Gastroesophageal sphincter (tissue), 4 donors: ENCODE data around the gene CREBBP. TPM values are rescaled to one million over a fixed set of nuclear protein-coding genes. Genes with fewer than 3 reads are reported as not detected.

ENCODE experiments used
- ATAC-seq: fragments of 150-250 bp; one replicate; pipeline ENCODE4 v1.9.1; 2016; ENCODE audit warnings: mild to moderate bottlenecking, moderate library complexity
- H3K27ac ChIP-seq, 4 donors: fragments of 200-600 bp; sonication (generic) in 3 of 4; 1 replicate in 3 of 4; 2 replicates in 1 of 4; pipeline ENCODE4 v1.5.1; 2016 to 2019
- H3K27me3 ChIP-seq: fragments of 200-600 bp; sonication (generic); one replicate; pipeline ENCODE4 v1.5.1; 2019
- H3K36me3 ChIP-seq, 2 donors: fragments of 200-600 bp; sonication (generic); one replicate each; pipeline ENCODE4 v1.5.1; 2019; ENCODE audit warnings: control low read depth in 1 of 2
- H3K4me1 ChIP-seq, 3 donors: fragments of 200-600 bp; sonication (generic); 1 replicate in 2 of 3; 2 replicates in 1 of 3; pipeline ENCODE4 v1.5.1; 2016 to 2019; ENCODE audit warnings: control low read depth in 2 of 3
- H3K4me3 ChIP-seq, 2 donors: fragments of 200-600 bp; sonication (generic); one replicate each; pipeline ENCODE4 v1.5.1; 2019; ENCODE audit warnings: mild to moderate bottlenecking in 1 of 2, moderate library complexity in 1 of 2
- H3K9me3 ChIP-seq, 3 donors: fragments of 200-600 bp; sonication (generic); one replicate each; pipeline ENCODE4 v1.5.1; 2017 to 2019; ENCODE audit warnings: control low read depth in 2 of 3
- EP300 ChIP-seq: sonication (generic); formaldehyde crosslinking; IDR thresholded peaks from one replicate; pipeline ENCODE4 v1.6.1; 2017; ENCODE audit warnings: antibody characterized with exemption, mild to moderate bottlenecking
- POLR2A ChIP-seq, 2 donors: fragments of 450-650 bp; IDR thresholded peaks; one replicate each; pipeline ENCODE4 v1.6.1; 2017; ENCODE audit warnings: antibody characterized with exemption in 2 of 2, mild to moderate bottlenecking in 2 of 2, moderate library complexity in 1 of 2
- POLR2AphosphoS5 ChIP-seq: sonication (generic); formaldehyde crosslinking; IDR thresholded peaks from one replicate; pipeline ENCODE4 v1.6.1; 2017; ENCODE audit warnings: antibody characterized with exemption
- WGBS, 2 donors: methylation state at CpG; one replicate each; pipeline ENCODE4 v1.1.5; 2018; ENCODE audit warnings: low coverage in 1 of 2; 5-methylcytosine and 5-hydroxymethylcytosine counted together
- total RNA-seq, 4 donors: library from RNA; depleted of rRNA; stranded (reverse); fragments of >200 nt; gene quantifications; one replicate each; pipeline ENCODE4 v1.1.0, GENCODE V29; 2016
- TF ChIP-seq, protein P1 (sequence below), 4 experiments: fragments of 200-600 bp in 2 of 4; fragments of 450-650 bp in 2 of 4; sonication (generic) in 1 of 4; IDR thresholded peaks; one replicate each; pipeline ENCODE4 v1.5.1; 2017 to 2019; ENCODE audit warnings: antibody characterized with exemption in 4 of 4, mild to moderate bottlenecking in 2 of 4, moderate library complexity in 2 of 4

Gene CREBBP
- total RNA-seq, 4 donors from 2014 or later = 45.9 to 115 (median 61.7) TPM

DNA sequence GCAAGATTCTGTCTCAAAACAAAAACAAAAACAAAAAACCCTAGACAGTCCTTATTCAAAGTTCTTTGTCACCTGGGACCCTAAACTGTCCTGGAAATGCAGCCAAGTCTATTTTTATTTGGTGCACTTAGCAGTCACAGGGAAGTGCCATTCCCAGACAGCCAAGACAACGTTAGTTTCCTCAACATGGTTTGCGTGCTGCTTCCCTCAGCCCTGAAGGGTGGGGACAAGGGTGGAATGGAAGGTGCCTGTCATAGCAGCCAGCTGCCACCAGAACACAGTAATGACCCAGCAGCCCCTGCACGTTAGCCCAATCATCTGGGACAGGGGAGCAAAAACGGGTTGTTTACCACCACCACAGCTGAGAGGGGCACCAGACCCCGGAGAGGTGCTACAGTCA lies 16.9 kb downstream of the CREBBP start:
- TF ChIP-seq POLR2A (IDR thresholded peaks at IDR 0.05) (no peak), EP300 (no peak), POLR2AphosphoS5 (no peak)
- TF ChIP-seq, protein P1, sequence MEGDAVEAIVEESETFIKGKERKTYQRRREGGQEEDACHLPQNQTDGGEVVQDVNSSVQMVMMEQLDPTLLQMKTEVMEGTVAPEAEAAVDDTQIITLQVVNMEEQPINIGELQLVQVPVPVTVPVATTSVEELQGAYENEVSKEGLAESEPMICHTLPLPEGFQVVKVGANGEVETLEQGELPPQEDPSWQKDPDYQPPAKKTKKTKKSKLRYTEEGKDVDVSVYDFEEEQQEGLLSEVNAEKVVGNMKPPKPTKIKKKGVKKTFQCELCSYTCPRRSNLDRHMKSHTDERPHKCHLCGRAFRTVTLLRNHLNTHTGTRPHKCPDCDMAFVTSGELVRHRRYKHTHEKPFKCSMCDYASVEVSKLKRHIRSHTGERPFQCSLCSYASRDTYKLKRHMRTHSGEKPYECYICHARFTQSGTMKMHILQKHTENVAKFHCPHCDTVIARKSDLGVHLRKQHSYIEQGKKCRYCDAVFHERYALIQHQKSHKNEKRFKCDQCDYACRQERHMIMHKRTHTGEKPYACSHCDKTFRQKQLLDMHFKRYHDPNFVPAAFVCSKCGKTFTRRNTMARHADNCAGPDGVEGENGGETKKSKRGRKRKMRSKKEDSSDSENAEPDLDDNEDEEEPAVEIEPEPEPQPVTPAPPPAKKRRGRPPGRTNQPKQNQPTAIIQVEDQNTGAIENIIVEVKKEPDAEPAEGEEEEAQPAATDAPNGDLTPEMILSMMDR (IDR thresholded peaks at IDR 0.05) = no peak
- Histone ChIP-seq H3K4me1 (peaks cover 0 to 100% (median 41%) of the 10 kb centered on the region in 3 donors), H3K4me3 (no peak overlapping the region), H3K36me3 (no peaks in the 10 kb centered on the region), H3K9me3 (no peaks in the 10 kb centered on the region), H3K27ac (no peak overlapping the region), H3K27me3 (no peaks in the 10 kb centered on the region)
- WGBS, 2 donors = 0 to 38% methylated on average over 1 to 2 of the region's 5 CpGs
- ATAC-seq = no peak

GRCh38 chr16:3861808-3862451 lies 18.6 kb downstream of the CREBBP start:
- Histone ChIP-seq H3K27me3 (no peaks in the 10 kb centered on the region), H3K4me1 (peaks cover 4 to 100% (median 45%) of the 10 kb centered on the region in 3 donors), H3K9me3 (no peaks in the 10 kb centered on the region), H3K36me3 (no peaks in the 10 kb centered on the region), H3K27ac (no peak overlapping the region), H3K4me3 (no peak overlapping the region)
- no peak for TF ChIP-seq EP300
- TF ChIP-seq, protein P1 (IDR thresholded peaks at IDR 0.05) = no peak
- no peak for TF ChIP-seq POLR2A (IDR thresholded peaks at IDR 0.05)
- TF ChIP-seq POLR2AphosphoS5 = no peak
- 35 to 72% methylated on average over 3 to 9 of the region's 12 CpGs for WGBS, 2 donors
- no peak for ATAC-seq

DNA sequence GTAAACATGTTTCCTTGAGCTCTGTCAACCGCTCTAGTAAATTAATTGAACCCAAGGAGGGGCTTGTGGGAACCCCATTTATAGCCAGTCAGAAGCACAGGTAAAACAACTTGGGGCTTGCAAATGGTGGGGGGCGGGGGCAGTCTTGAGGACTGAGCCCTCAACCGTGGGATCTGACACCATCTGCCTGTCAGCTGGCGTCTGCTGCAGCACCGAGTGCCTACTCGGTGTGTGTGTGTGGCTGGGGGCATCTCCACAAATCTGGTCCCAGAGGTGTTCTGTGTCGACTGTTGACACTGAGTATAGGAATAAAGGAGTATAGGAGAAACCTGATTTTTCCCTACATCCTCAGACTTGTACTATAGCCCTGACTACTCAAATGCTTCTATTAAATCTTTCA lies 20.6 kb downstream of the CREBBP start:
- H3K27me3 ChIP-seq = no peaks in the 10 kb centered on the region
- peaks cover 4 to 100% (median 42%) of the 10 kb centered on the region in 3 donors for H3K4me1 ChIP-seq
- TF ChIP-seq, protein P1 (IDR thresholded peaks at IDR 0.05) = no peak
- TF ChIP-seq POLR2AphosphoS5 (no peak), POLR2A (IDR thresholded peaks at IDR 0.05) (no peak), EP300 (no peak)
- H3K4me3 ChIP-seq = no peak overlapping the region
- ATAC-seq = no peak
- H3K9me3 ChIP-seq = no peaks in the 10 kb centered on the region
- no peaks in the 10 kb centered on the region for H3K36me3 ChIP-seq
- H3K27ac ChIP-seq = no peak overlapping the region
- WGBS, 2 donors = 90 to 100% methylated on average over 1 to 6 of the region's 7 CpGs

DNA sequence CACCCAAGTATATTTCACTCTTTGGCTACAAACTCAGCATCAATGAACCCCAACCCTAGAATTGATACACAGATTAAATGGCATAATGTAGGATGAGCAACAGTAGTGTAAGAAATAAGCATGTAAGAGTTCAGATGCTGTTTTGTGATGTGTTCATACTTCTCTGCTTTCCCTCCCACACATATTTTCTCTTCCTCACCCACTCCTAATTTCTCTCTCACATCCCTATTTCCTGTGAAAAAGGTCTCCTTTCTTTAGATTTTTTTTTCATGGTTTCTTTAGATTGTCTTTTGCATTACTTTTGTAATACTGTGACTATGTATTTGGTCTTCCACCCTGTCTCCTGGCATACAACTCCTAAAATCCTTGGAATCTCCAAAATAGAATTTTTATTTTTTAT lies 21.7 kb downstream of the CREBBP start:
- no peak overlapping the region for H3K27ac ChIP-seq

More for the DNA sequence above, 21.7 kb downstream of the CREBBP start:
- H3K9me3 ChIP-seq = no peaks in the 10 kb centered on the region
- no peaks in the 10 kb centered on the region for H3K36me3 ChIP-seq
- peaks cover 4 to 100% (median 43%) of the 10 kb centered on the region in 3 donors for H3K4me1 ChIP-seq
- TF ChIP-seq, protein P1 (IDR thresholded peaks at IDR 0.05) = no peak
- TF ChIP-seq POLR2A (IDR thresholded peaks at IDR 0.05) (no peak), EP300 (no peak), POLR2AphosphoS5 (no peak)
- ATAC-seq = no peak
- H3K4me3 ChIP-seq = no peak overlapping the region
- no peaks in the 10 kb centered on the region for H3K27me3 ChIP-seq
